ENCODE data around the gene PDGFD. TPM values are rescaled to one million over a fixed set of nuclear protein-coding genes. Genes with fewer than 3 reads are reported as not detected.

Gene PDGFD
- polyA plus RNA-seq, 1 of the 3 experiments (the other 2 are of a cell fraction): 4.8 TPM

DNA sequence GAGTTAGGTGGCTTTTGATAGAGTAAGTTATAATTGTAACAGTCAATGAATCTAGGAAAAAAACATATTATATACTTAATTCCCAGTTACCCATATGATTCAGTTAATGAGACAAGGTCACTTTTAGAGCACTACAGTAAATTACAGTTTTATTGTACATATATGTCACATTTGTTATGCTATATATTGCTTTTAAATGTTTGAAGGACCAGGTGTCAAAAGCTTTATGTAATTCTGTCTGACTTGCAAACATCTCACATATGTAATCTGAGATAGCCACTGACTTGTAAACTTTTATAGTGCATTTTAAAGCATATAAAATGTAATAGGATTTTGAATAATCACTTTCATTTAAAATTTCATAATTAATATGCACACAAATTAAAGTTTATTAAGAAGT is 36.7 kb upstream of the PDGFD start:
- no peak overlapping the region for H3K9ac ChIP-seq
- CTCF ChIA-PET: no interaction called here

DNA sequence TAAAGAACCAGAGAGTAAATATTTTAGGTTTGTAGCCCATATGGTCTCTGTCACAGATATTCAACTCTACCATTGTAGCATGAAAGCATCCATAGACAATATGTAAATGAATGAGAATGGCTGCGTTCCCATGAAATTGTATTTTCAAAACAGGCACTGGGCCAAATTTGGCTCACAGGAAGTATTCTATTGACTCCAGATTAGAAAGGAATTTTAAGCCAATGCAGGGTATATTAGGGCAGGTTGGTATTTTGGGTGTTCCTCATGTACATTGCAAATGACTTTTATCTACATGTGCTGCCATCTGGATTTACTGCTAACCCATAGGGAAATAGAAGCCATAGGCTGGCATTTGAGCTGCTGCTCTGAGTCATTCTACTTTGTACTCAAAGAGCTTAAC is 35.1 kb upstream of the PDGFD start:
- Histone ChIP-seq H3K27ac (ENCODE audit: low read depth in 2 of 2, low read length in 1 of 2) (no peak overlapping the region), H2AFZ (ENCODE audit: low read depth) (no peak overlapping the region), H3F3A (replicated peaks; ENCODE audit: insufficient read depth) (no peaks in the 10 kb centered on the region), H3K9me2 (no peaks in the 10 kb centered on the region), H3K9ac (no peak overlapping the region), H3K4me2 (no peak overlapping the region), H3K9me3 (no peaks in the 10 kb centered on the region), H4K20me1 (ENCODE audit: insufficient read depth) (no peaks in the 10 kb centered on the region), H3K4me3 (ENCODE audit: low read depth in 2 of 2, low read length in 1 of 2) (no peak overlapping the region), H3K27me3 (ENCODE audit: insufficient read depth) (no peaks in the 10 kb centered on the region), H3K36me3 (replicated peaks in 1 of 2; ENCODE audit: control insufficient read depth in 1 of 2, insufficient read depth in 2 of 2, low read length in 1 of 2) (no peaks in the 10 kb centered on the region), H3K79me2 (ENCODE audit: insufficient read depth) (no peaks in the 10 kb centered on the region), H3K4me1 (ENCODE audit: control insufficient read depth in 1 of 2, insufficient read depth in 2 of 2, low read depth in 1 of 2, low read length in 1 of 2) (no peaks in the 10 kb centered on the region; a peak in 1 of 4 replicates)
- ChIA-PET POLR2A (no interaction called here), CTCF (no interaction called here)
- no peak for DNase-seq
- 71% methylated on average over 1 of the region's 1 CpG for WGBS (ENCODE audit: low lambda C conversion rate)
- TF ChIP-seq POLR2AphosphoS5 (IDR thresholded peaks at IDR 0.05; ENCODE audit: low read depth, low read length) (no peak), GABPA (IDR thresholded peaks at IDR 0.05; ENCODE audit: low read depth) (no peak), NRF1 (IDR thresholded peaks at IDR 0.05; ENCODE audit: low read depth, low read length) (no peak), USF2 (IDR thresholded peaks at IDR 0.05; ENCODE audit: borderline replicate concordance, low read depth, low read length) (no peak), JUND (IDR thresholded peaks at IDR 0.05) (no peak), RFX5 (IDR thresholded peaks at IDR 0.05; ENCODE audit: low read length) (no peak), FOXM1 (IDR thresholded peaks at IDR 0.05; ENCODE audit: low read depth) (no peak), FOXJ3 (CRISPR knock-in tag; IDR thresholded peaks at IDR 0.05) (no peak), SMC3 (IDR thresholded peaks at IDR 0.05; ENCODE audit: low read depth, low read length) (no peak), ELF1 (IDR thresholded peaks at IDR 0.05) (no peak), YY1 (IDR thresholded peaks at IDR 0.05; ENCODE audit: low read depth) (no peak), TEAD4 (IDR thresholded peaks at IDR 0.05; ENCODE audit: borderline replicate concordance, insufficient read depth) (no peak), SIN3A (IDR thresholded peaks at IDR 0.05; ENCODE audit: borderline replicate concordance, low read depth, low read length) (no peak), GATA2 (CRISPR knock-in tag; IDR thresholded peaks at IDR 0.05) (no peak), RAD21 (IDR thresholded peaks at IDR 0.05; ENCODE audit: low read length) (no peak), MEF2A (IDR thresholded peaks at IDR 0.05; ENCODE audit: borderline replicate concordance, low read depth) (no peak)
- TF ChIP-seq, protein P1, sequence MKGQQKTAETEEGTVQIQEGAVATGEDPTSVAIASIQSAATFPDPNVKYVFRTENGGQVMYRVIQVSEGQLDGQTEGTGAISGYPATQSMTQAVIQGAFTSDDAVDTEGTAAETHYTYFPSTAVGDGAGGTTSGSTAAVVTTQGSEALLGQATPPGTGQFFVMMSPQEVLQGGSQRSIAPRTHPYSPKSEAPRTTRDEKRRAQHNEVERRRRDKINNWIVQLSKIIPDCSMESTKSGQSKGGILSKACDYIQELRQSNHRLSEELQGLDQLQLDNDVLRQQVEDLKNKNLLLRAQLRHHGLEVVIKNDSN (IDR thresholded peaks at IDR 0.05; ENCODE audit: borderline replicate concordance, low read depth): no peak
- TF ChIP-seq, protein P2, sequence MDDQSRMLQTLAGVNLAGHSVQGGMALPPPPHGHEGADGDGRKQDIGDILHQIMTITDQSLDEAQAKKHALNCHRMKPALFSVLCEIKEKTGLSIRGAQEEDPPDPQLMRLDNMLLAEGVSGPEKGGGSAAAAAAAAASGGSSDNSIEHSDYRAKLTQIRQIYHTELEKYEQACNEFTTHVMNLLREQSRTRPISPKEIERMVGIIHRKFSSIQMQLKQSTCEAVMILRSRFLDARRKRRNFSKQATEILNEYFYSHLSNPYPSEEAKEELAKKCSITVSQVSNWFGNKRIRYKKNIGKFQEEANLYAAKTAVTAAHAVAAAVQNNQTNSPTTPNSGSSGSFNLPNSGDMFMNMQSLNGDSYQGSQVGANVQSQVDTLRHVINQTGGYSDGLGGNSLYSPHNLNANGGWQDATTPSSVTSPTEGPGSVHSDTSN (IDR thresholded peaks at IDR 0.05): no peak
- TF ChIP-seq, protein P3, sequence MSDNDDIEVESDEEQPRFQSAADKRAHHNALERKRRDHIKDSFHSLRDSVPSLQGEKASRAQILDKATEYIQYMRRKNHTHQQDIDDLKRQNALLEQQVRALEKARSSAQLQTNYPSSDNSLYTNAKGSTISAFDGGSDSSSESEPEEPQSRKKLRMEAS (IDR thresholded peaks at IDR 0.05; ENCODE audit: low read depth): no peak
- TF ChIP-seq, protein P4, sequence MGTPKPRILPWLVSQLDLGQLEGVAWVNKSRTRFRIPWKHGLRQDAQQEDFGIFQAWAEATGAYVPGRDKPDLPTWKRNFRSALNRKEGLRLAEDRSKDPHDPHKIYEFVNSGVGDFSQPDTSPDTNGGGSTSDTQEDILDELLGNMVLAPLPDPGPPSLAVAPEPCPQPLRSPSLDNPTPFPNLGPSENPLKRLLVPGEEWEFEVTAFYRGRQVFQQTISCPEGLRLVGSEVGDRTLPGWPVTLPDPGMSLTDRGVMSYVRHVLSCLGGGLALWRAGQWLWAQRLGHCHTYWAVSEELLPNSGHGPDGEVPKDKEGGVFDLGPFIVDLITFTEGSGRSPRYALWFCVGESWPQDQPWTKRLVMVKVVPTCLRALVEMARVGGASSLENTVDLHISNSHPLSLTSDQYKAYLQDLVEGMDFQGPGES (IDR thresholded peaks at IDR 0.05; ENCODE audit: low read depth, low read length): no peak

More for the DNA sequence above, 36.7 kb upstream of the PDGFD start:
- Histone ChIP-seq H3K9me2 (no peaks in the 10 kb centered on the region), H3K27me3 (ENCODE audit: insufficient read depth) (no peaks in the 10 kb centered on the region), H3K9me3 (no peaks in the 10 kb centered on the region), H2AFZ (ENCODE audit: low read depth) (no peak overlapping the region), H3K4me2 (no peak overlapping the region), H3F3A (replicated peaks; ENCODE audit: insufficient read depth) (no peaks in the 10 kb centered on the region), H3K36me3 (replicated peaks in 1 of 2; ENCODE audit: control insufficient read depth in 1 of 2, insufficient read depth in 2 of 2, low read length in 1 of 2) (no peaks in the 10 kb centered on the region), H4K20me1 (ENCODE audit: insufficient read depth) (no peaks in the 10 kb centered on the region), H3K27ac (ENCODE audit: low read depth in 2 of 2, low read length in 1 of 2) (no peak overlapping the region), H3K4me1 (ENCODE audit: control insufficient read depth in 1 of 2, insufficient read depth in 2 of 2, low read depth in 1 of 2, low read length in 1 of 2) (no peaks in the 10 kb centered on the region; a peak in 1 of 4 replicates), H3K4me3 (ENCODE audit: low read depth in 2 of 2, low read length in 1 of 2) (no peak overlapping the region), H3K79me2 (ENCODE audit: insufficient read depth) (no peaks in the 10 kb centered on the region)
- DNase-seq: no peak
- POLR2A ChIA-PET: no interaction called here
- no peak for TF ChIP-seq MEF2A (IDR thresholded peaks at IDR 0.05; ENCODE audit: borderline replicate concordance, low read depth)
- no peak for TF ChIP-seq EZH2phosphoT487 (IDR thresholded peaks at IDR 0.05; ENCODE audit: borderline replicate concordance, low read depth)
- TF ChIP-seq FOXJ3 (CRISPR knock-in tag; IDR thresholded peaks at IDR 0.05): no peak
- no peak for TF ChIP-seq RAD21 (IDR thresholded peaks at IDR 0.05; ENCODE audit: low read length)
